Body of pancreas (tissue), 4 donors: Measurements from ENCODE around the gene RAI1.

Experiments used
- POLR2A ChIP-seq, 3 donors: fragments of 450-650 bp; IDR thresholded peaks; one replicate each; pipeline ENCODE4 v1.6.1; 2016; ENCODE audit warnings: antibody characterized with exemption in 3 of 3, mild to moderate bottlenecking in 2 of 3
- TF ChIP-seq, protein P1 (sequence below), 7 experiments: fragments of 450-650 bp in 4 of 7; fragments of 200-600 bp in 3 of 7; sonication (generic) in 3 of 7; IDR thresholded peaks; one replicate each; pipeline ENCODE4 v1.5.1; 2016 to 2019; ENCODE audit warnings: antibody characterized with exemption in 7 of 7

DNA sequence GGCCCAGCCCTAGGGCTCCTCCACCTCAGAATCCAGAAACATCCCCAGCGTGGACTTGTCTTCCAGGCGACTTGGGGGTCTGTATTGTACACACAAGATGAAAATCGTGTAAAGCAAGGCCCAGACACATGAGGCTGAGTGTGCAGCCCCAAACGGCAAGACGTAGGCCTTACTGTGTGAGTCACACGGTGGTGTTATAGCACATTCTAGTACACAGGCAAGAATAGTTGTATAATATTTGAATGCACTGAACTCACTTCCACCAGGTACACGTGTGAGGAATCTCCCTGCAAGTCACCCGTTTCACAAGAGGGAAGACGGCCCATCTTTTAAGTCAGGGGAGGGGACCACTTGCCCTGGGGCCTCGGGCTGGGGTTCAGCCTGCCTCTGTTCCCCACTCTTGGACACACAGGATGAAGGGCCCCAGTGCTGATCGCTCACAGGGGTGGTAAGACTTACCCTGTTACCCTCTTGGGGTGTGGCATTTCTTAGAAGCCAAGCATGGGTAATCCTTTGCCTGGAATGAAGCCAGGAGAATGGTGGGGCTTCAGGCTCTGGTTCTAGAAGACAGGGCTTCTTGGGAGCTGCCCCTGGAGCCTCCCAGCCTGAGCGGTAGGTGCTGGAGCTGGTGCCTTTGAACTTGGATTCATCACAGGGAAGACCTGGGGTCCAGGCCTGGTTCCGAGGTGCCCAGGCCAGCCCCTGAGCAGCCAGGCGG is 84.3 kb downstream of the RAI1 start:
- TF ChIP-seq, protein P1, sequence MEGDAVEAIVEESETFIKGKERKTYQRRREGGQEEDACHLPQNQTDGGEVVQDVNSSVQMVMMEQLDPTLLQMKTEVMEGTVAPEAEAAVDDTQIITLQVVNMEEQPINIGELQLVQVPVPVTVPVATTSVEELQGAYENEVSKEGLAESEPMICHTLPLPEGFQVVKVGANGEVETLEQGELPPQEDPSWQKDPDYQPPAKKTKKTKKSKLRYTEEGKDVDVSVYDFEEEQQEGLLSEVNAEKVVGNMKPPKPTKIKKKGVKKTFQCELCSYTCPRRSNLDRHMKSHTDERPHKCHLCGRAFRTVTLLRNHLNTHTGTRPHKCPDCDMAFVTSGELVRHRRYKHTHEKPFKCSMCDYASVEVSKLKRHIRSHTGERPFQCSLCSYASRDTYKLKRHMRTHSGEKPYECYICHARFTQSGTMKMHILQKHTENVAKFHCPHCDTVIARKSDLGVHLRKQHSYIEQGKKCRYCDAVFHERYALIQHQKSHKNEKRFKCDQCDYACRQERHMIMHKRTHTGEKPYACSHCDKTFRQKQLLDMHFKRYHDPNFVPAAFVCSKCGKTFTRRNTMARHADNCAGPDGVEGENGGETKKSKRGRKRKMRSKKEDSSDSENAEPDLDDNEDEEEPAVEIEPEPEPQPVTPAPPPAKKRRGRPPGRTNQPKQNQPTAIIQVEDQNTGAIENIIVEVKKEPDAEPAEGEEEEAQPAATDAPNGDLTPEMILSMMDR (IDR thresholded peaks at IDR 0.05), result no peak
- no peak for TF ChIP-seq POLR2A (IDR thresholded peaks at IDR 0.05)
